IMR-90 (cell line): ENCODE measurements around the gene DSE. TPM values are rescaled to one million over a fixed set of nuclear protein-coding genes. Genes with fewer than 3 reads are reported as not detected.
A peak's percentile ranks its signal among the peaks of the same experiment; 100 is the strongest.

Experiments
- ATAC-seq: fragments of 200-7000 bp; cut with Tn5 transposase; 2 replicates; pipeline ENCODE4 v1.9.1; 2020; ENCODE audit warnings: low read depth, mild to moderate bottlenecking, moderate library complexity
- BruUV-seq: library from RNA; stranded (reverse); fragments of 400-500 nt; replicated peaks from 2 replicates; lab custom pipeline; 2021; lab: Mats Ljungman, UMichigan
- CTCF ChIA-PET: fragments of 300-600 bp; formaldehyde crosslinking; extraction: SDS; loops from one replicate; lab custom pipeline; 2021; ENCODE audit warnings: antibody characterized with exemption; lab: Yijun Ruan, JAX
- POLR2A ChIA-PET: fragments of 300-600 bp; sonication (Branson Sonifier 250); formaldehyde crosslinking; loops from one replicate; lab custom pipeline; 2022; ENCODE audit warnings: antibody characterized with exemption; ENCODE audit not compliant: unreplicated experiment; lab: Charles Lee
- DNase-seq: peaks from one replicate; pipeline ENCODE4 v3.0.0; 2013
- H2AFZ ChIP-seq: replicated peaks from 2 replicates; pipeline ENCODE3; 2013; ENCODE audit warnings: low read length, mild to moderate bottlenecking; ENCODE audit not compliant: poor library complexity
- H2AK5ac ChIP-seq: 2 replicates; pipeline ENCODE4 v1.6.1; 2013; ENCODE audit warnings: low read depth, low read length, inconsistent platforms
- H2AK9ac ChIP-seq: replicated peaks from 2 replicates; pipeline ENCODE3; 2013; ENCODE audit warnings: mild to moderate bottlenecking, low read depth, low read length, moderate library complexity; ENCODE audit not compliant: poor library complexity
- H2BK120ac ChIP-seq: 2 replicates; pipeline ENCODE4 v1.6.1; 2013; ENCODE audit warnings: low read depth, low read length, inconsistent platforms
- H2BK15ac ChIP-seq: 3 replicates; pipeline ENCODE4 v1.6.1; 2013; ENCODE audit warnings: low read depth, low read length, inconsistent platforms
- H2BK20ac ChIP-seq: 2 replicates; pipeline ENCODE4 v1.6.1; 2013; ENCODE audit warnings: low read depth, mild to moderate bottlenecking, inconsistent platforms, low read length, moderate library complexity
- H2BK5ac ChIP-seq: 2 replicates; pipeline ENCODE4 v1.6.1; 2013; ENCODE audit warnings: mild to moderate bottlenecking, low read depth, low read length, inconsistent platforms; ENCODE audit not compliant: poor library complexity, severe bottlenecking
- H3K14ac ChIP-seq: replicated peaks from 2 replicates; pipeline ENCODE4 v1.6.1; 2013; ENCODE audit warnings: low read depth, low read length, inconsistent platforms
- H3K18ac ChIP-seq: 2 replicates; pipeline ENCODE4 v1.6.1; 2013; ENCODE audit warnings: low read depth, low read length, control low read depth
- H3K23ac ChIP-seq: 2 replicates; pipeline ENCODE4 v1.6.1; 2013; ENCODE audit warnings: low read depth, low read length, inconsistent platforms
- H3K27ac ChIP-seq: 2 replicates; pipeline ENCODE4 v1.5.1; 2013; ENCODE audit warnings: mild to moderate bottlenecking, control low read depth, low read length; ENCODE audit not compliant: insufficient read depth
- H3K27me3 ChIP-seq: 2 replicates; pipeline ENCODE4 v1.6.1; 2013; ENCODE audit warnings: low read length; ENCODE audit not compliant: control insufficient read depth, insufficient read depth
- H3K36me3 ChIP-seq: 2 replicates; pipeline ENCODE4 v1.6.1; 2013; ENCODE audit warnings: low read length, mixed read lengths; ENCODE audit not compliant: control insufficient read depth, insufficient read depth
- H3K4ac ChIP-seq: 2 replicates; pipeline ENCODE4 v1.6.1; 2013; ENCODE audit warnings: low read depth, low read length, inconsistent platforms
- H3K4me1 ChIP-seq: 2 replicates; pipeline ENCODE4 v1.6.1; 2013; ENCODE audit warnings: low read length, mixed read lengths; ENCODE audit not compliant: control insufficient read depth, insufficient read depth
- H3K4me2 ChIP-seq: 2 replicates; pipeline ENCODE4 v1.6.1; 2013; ENCODE audit warnings: low read depth, mild to moderate bottlenecking, control low read depth, low read length, moderate library complexity
- H3K4me3 ChIP-seq: 2 replicates; pipeline ENCODE4 v1.5.1; 2013; ENCODE audit warnings: low read depth, mild to moderate bottlenecking, control low read depth, low read length, moderate library complexity; ENCODE audit not compliant: insufficient read depth
- H3K56ac ChIP-seq: 2 replicates; pipeline ENCODE4 v1.6.1; 2013; ENCODE audit warnings: low read length, inconsistent platforms; ENCODE audit not compliant: insufficient read depth; ENCODE audit errors: extremely low read depth
- H3K79me1 ChIP-seq, 2 experiments: 2 replicates each; pipeline ENCODE4 v1.6.1; 2013; ENCODE audit warnings: low read length in 2 of 2, inconsistent platforms in 1 of 2, low read depth in 1 of 2
- H3K9ac ChIP-seq: 2 replicates; pipeline ENCODE4 v1.6.1; 2013; ENCODE audit warnings: low read depth, low read length, control low read depth
- H3K9me1 ChIP-seq: 2 replicates; pipeline ENCODE4 v1.6.1; 2013; ENCODE audit warnings: low read length, inconsistent platforms; ENCODE audit not compliant: insufficient read depth
- H3K9me3 ChIP-seq: 2 replicates; pipeline ENCODE4 v1.6.1; 2013; ENCODE audit warnings: low read length; ENCODE audit not compliant: control insufficient read depth, insufficient read depth
- H4K20me1 ChIP-seq: 2 replicates; pipeline ENCODE4 v1.6.1; 2013; ENCODE audit warnings: low read length, inconsistent platforms; ENCODE audit not compliant: insufficient read depth
- H4K5ac ChIP-seq: 2 replicates; pipeline ENCODE4 v1.6.1; 2013; ENCODE audit warnings: mild to moderate bottlenecking, low read depth, low read length, control low read depth
- H4K8ac ChIP-seq, 2 experiments: 2 replicates each; pipeline ENCODE4 v1.6.1; 2013; ENCODE audit warnings: low read depth in 2 of 2, low read length in 2 of 2, control low read depth in 1 of 2, inconsistent platforms in 1 of 2
- H4K91ac ChIP-seq: 2 replicates; pipeline ENCODE4 v1.6.1; 2013; ENCODE audit warnings: low read depth, low read length, inconsistent platforms; ENCODE audit not compliant: insufficient read depth
- CHD1 ChIP-seq: IDR thresholded peaks from 2 replicates; pipeline ENCODE4 v1.6.1; 2012; ENCODE audit warnings: low read depth, low read length, improper control_type of control experiment
- POLR2A ChIP-seq: IDR thresholded peaks from 2 replicates; pipeline ENCODE4 v1.6.1; 2012; ENCODE audit warnings: mild to moderate bottlenecking, low read depth, low read length
- RAD21 ChIP-seq: IDR thresholded peaks from 2 replicates; pipeline ENCODE4 v1.6.1; 2012; ENCODE audit warnings: low read length, improper control_type of control experiment
- RFX5 ChIP-seq: IDR thresholded peaks from 2 replicates; pipeline ENCODE4 v1.8.0; 2012; ENCODE audit warnings: low read depth, mild to moderate bottlenecking, low read length, moderate library complexity
- WGBS, 2 experiments: methylation state at CpG; one replicate each; pipeline versions ENCODE4 v1.1.5 to v1.1.7; 2013; ENCODE audit warnings: missing lambda C conversion rate in 2 of 2; ENCODE audit not compliant: insufficient read length in 1 of 2; ENCODE audit errors: extremely low coverage in 2 of 2; 5-methylcytosine and 5-hydroxymethylcytosine counted together
- dilution Hi-C: fragments of 300-500 bp; cut with HindIII; formaldehyde crosslinking; loops from one replicate; pipeline ENCODE4 v1.14.3; 2018; ENCODE audit warnings: low sequenced_read_pairs; ENCODE audit not compliant: unreplicated experiment
- in situ Hi-C: fragments of 300-500 bp; cut with MboI; formaldehyde crosslinking; loops from 3 replicates; pipeline ENCODE4 v1.14.3; 2019; ENCODE audit warnings: low sequenced_read_pairs, inconsistent platforms, mixed read lengths
- intact Hi-C: fragments of 100-400 bp; cut with micrococcal nuclease; formaldehyde crosslinking; loops from 2 replicates; pipeline ENCODE4 v1.10.0; 2022
- polyA plus RNA-seq, 3 experiments: library from polyadenylated mRNA; depleted of rRNA; stranded (reverse); fragments of >200 nt; gene quantifications; 2 replicates each; pipeline ENCODE4 v1.2.3, GENCODE V29; 2012; ENCODE audit warnings: low replicate concordance in 1 of 3
- total RNA-seq: library from RNA; depleted of rRNA; stranded (reverse); fragments of >200 nt; gene quantifications from 2 replicates; pipeline ENCODE4 v1.2.3, GENCODE V29; 2012

DSE gene
- total and polyA plus RNA-seq, 2 of the 4 experiments (the other 2 are of a cell fraction) = 48.0 to 154 TPM

- ChIA-PET POLR2A (no interaction called here), CTCF (no interaction called here)
- Histone ChIP-seq H3K56ac (no peak overlapping the region), H2AK5ac (no peak overlapping the region), H3K9ac (no peak overlapping the region), H3K9me3 (no peaks in the 10 kb centered on the region), H4K91ac (no peak overlapping the region), H3K9me1 (peaks cover 24% of the 10 kb centered on the region), H2AFZ (no peak overlapping the region), H3K36me3 (no peaks in the 10 kb centered on the region), H2BK5ac (peak overlapping the region; percentile 11), H2BK15ac (no peak overlapping the region), H3K4me3 (no peak overlapping the region), H4K8ac (no peak overlapping the region), H3K4ac (no peak overlapping the region), H3K14ac (no peak overlapping the region), H3K18ac (no peak overlapping the region), H2AK9ac (no peak overlapping the region), H3K79me1 (peaks cover 35 to 78% of the 10 kb centered on the region in 2 experiments), H3K27ac (no peak overlapping the region), H4K5ac (no peak overlapping the region), H3K23ac (no peak overlapping the region), H4K20me1 (peaks cover 57% of the 10 kb centered on the region; the same call in 1 of the 2 replicates), H3K4me2 (no peak overlapping the region), H3K4me1 (peaks cover 17% of the 10 kb centered on the region), H2BK120ac (no peak overlapping the region), H3K27me3 (no peaks in the 10 kb centered on the region), H2BK20ac (no peak overlapping the region)
- dilution Hi-C loops = no loop called here
- DNase-seq = no peak
- in situ Hi-C loops = no loop called here
- no TSS peak for BruUV-seq
- TF ChIP-seq RFX5 (no peak), POLR2A (no peak), RAD21 (no peak), CHD1 (no peak)
- intact Hi-C loops = no loop called here
- no peak for ATAC-seq
- WGBS, 2 experiments = no CpG with 5 or more reads among the region's 1 CpG
Measured at GRCh38 chr6:116382587-116382986, 11.8 kb downstream of the DSE start.
